NCI-H146 treated with DMSO at 0.1 percent for 48 hours (cell line): Measurements from ENCODE around the gene LHFPL2.
A peak's percentile ranks its signal among the peaks of the same experiment; 100 is the strongest.

ENCODE experiments used
- DNase-seq: peaks from one replicate; lab custom pipeline; 2025; ENCODE audit not compliant: unreplicated experiment; lab: John Stamatoyannopoulos, UW

The LHFPL2 gene

DNA sequence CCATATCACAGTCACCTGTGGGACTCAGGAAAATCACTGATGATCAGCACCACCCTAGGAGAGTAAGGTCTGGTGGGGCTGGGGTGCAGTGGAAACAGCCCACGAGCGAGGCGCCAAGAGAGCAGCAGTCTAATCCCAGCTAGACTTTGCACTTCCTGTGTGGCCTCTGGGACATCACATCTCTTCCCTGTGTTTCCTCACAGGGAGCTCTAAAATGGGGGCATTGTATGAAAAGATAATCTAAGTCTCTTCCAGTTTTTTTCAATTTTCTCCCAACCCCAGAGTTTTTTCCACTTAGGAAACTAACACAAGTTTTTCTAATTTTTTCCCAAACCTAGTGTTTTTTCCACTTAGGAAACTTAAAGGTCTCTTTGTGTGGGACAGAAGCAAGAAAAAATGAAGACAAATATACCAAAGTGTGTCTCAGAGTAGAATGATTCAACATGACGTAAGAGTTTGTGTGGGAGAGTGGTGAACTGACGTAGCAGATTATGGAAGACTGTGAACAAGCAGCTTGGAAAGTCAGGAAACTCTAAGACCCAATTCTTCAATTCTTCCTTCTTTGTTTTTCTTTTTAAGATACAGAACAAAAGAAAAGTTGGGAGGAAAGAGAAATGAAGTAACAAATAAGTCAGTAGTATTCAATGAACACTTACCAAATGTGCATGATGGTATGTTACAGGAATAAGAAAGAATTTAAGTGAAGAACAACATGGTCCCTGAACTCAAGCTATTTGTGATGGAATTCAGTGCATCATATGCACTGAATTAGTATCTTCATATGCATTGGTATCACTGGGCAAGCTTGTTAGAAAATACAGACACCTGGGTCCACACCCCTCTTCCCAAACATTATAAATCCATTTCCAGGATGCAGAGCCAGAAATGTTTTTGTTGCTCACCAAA, 51.3 kb downstream of the LHFPL2 start:
- DNase-seq = no peak

DNA sequence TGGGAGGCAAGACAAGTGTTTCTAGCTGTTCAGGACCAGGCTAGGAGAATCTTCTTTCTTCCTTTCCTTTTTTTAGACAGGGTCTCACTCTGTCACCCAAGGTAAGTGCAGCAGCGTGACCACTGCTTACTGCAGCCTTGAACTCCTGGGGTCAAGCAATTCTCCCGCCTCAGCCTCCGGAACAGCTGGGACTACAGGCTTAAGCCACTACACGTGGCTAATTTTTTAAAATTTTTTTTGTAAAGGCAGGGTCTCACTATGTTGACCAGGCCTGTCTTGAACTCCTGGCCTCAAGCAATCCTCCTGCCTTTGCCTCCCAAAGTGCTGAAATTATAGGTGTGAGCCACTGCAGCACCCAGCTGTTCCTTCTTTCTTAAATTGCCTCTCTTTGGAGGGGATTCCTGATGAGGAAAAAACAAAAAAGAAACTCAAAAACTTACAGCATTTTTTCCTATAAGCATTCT, 53.1 kb downstream of the LHFPL2 start:
- no peak for DNase-seq

DNA sequence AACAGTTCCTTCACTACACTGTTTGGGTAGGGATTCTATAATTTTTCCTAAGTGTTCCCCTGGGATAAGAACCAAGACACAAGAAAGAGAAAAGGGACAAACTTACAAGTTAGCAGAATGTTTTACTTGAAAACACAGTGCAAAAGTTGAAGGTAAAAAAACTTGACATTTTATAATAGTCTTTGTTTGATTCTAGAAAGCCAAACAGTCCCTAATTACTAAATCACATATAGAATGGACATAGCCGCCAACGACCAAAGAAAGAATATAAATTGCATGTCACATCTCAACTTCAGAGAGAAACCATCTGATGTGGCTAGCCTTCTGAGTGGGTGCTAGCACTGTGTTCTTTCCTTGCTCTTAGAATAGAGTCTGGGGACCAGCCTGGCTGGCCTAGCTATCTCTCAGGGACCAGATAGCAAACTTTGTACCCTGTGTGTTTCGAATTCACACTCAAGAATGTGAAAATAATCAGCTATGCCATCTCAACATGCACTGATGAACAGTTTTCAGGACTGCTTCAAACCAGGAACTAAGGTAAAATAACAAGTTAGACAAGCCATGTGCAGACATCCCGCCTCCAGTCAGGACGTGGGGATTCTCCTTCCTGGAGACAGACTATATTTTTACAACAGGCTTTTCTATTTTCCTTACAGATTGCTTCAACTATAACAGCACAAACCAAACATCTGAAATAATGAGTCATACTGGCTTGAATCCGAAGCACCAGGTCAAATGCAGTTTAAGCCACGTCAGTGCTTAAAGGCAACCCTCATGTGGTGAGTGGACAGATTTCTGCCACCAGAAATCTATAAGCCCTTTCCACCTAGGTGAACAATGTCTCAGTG, 53.7 kb downstream of the LHFPL2 start:
- no peak for DNase-seq

DNA sequence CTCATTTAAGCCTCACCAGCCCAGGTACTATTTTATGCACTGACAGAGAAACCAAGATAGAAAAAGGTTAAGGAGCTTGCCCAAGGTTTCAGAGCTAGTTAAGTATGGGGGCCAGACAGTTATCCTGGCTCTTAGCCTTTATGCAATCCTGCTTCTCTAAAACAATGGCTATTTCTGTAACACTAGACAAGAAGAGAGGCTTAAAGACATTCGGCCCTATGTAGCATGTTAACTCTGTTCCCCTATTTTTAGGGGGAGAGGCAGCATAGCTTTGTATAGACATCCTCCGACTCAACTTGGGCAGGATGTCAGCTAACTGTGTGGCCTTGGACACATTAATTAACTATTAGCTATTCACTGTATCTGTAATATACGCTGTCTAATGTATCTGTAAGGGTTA, 54.6 kb downstream of the LHFPL2 start:
- no peak for DNase-seq

DNA sequence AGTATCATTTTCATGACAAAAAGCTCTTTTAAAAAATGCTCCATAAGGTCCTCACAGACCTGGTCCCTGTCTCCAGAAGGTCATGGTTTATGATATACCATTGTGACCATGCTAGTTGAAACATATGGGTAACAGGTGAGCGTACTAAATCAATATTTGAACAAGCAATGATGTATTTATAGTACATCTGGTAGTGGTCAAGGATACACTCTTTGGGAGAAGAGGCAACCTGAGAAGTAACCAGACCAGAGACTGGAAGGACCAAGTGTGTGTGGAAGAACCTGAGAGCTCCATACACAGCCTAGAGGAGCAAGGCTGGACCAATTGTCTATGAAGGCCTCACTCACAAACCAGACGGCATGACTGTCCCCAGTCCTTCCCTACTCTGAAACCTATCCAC, 55.1 kb downstream of the LHFPL2 start:
- peak; percentile 5 for DNase-seq

DNA sequence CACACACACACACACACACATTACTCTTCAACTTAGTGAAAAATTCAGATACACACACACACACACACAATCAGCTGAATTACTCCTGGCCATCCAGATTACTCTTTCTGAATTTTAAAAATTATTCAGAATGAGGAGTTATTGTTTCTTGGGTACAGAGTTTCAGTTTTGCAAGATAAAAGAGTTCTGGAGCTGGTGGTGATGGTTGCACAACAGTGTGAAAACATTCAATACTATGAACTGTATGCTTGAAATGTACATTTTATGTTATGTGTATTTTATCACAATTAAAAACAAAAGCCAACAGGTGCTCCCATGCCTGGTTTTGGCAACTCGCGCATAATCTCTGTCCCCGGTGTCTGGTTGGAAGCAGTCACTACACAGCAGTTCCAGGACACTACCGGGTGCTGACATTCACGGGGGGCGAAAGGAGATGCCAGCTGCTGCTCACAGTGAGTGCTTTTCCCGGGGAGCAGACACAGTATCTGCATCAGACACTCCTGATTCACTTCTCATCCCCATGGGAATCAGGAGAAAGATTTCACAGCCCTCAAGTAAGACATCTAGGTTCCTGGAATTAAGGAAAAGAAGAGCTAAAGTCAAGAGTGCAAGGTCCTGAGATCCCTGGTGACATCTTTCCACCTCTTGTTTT, 55.7 kb downstream of the LHFPL2 start:
- no peak for DNase-seq

DNA sequence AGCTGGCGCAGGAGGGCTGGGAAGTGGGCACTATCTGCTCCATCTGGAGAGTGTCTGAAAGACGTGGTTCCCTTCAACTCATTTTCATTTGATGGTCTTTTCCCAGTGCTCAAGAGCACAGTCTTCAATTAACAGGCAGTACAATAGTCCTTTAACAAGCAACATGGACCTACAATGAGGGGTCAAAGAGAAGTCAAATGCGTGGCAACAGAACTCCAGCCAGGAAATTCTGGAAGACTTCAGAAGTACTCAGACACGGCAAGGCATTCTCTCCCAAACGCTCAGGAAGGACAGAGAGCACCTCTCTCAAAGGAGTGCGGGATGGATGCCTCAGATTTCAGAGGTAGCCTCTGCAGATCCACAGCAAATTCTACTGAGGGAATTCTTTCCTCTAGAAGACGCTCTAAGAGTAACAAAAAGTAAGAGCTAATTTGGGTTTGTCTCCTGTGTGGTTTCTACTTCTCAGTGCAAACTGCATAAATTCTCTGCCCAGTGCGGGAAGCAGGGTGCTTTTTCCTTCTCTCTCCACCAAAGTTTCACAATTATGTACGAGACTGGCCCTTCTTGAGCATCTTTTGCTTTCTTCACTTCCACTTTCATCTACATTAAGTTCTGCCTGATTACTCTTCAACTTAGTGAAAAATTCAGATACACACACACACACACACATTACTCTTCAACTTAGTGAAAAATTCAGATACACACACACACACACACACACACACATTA, 56.4 kb downstream of the LHFPL2 start:
- no peak for DNase-seq

DNA sequence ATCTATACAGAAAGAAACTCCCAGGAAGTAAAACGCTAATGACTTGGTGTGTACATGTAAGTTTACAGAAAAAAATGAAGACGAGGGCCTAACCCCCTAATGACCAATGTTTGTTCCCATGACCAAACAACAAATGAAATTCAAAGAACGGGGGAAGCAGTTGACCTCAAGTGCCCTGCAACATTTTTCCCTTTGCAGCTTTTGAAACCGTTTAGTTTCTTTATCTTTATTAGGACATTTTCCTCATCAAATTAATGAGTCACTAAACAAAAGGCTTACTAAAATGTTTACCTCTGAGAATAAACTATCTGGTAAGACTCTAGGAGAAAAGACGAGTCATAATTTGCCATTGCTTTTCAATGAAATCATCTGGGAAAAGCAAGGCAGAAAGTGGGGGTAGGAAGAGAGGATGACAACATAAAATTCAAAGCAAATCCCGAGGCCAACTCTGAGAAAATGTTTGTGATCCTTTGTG, 57.4 kb downstream of the LHFPL2 start:
- DNase-seq = no peak

DNA sequence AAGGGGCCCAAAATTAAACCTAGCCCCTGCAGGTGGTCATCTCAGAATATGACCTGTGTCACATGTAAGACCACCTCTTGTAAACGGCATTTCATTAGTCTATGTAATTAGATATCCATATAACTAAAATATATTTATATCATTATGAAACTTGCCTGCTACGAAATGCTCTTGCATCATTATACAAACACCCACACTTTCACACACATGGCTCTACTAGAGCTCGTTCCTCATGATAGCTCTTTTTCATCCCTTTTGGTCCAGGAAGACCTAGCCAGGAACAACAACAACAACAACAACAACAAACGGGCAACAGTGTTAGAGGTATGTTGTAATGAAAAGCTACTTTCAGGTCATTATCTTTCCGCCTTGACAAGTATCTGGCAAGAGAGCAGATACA, 58.6 kb downstream of the LHFPL2 start:
- no peak for DNase-seq

DNA sequence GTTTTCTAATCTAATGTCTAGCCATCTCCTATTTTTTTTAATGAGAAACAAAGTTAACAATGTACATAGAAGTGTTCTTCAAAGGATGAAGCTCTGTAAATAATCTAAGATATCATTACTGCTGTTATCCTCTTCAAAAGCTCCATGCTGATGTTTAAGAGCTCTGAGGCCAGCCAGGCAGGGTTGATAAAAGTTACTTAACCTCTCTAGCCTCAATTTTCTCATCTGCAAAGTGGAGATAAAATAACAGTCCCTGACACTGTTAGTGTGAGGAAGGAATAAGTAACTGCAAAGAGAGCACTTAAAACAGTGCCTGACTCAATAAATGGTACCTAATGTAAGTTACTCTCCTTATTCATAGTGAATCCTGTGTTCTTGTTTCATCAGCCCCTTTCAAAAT, 60.1 kb downstream of the LHFPL2 start:
- DNase-seq = no peak

DNA sequence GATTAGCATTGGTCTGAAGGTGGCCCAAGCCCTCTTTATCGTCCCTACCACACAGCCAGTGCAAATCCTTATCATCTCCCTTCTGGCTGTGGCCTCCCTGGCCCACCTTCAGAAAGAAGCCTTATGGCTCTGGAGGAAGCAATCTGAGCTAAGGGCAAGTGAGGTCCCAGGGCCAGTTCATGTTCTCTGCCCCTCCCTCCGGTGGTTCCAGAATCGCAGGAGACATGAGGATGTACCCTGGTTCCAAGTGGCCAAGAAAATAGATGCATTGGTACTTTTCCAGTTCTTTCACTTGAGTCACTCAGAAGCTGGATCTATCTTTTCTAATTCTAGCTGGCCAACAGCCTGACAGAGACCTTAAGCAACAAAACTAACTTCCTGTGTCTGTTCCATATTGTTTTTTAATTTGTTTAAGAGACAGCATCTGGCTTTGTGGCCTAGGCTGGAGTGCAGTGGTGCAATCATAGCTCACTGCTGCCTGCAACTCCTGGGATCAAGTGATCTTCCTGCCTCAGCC, 60.7 kb downstream of the LHFPL2 start:
- DNase-seq = no peak

DNA sequence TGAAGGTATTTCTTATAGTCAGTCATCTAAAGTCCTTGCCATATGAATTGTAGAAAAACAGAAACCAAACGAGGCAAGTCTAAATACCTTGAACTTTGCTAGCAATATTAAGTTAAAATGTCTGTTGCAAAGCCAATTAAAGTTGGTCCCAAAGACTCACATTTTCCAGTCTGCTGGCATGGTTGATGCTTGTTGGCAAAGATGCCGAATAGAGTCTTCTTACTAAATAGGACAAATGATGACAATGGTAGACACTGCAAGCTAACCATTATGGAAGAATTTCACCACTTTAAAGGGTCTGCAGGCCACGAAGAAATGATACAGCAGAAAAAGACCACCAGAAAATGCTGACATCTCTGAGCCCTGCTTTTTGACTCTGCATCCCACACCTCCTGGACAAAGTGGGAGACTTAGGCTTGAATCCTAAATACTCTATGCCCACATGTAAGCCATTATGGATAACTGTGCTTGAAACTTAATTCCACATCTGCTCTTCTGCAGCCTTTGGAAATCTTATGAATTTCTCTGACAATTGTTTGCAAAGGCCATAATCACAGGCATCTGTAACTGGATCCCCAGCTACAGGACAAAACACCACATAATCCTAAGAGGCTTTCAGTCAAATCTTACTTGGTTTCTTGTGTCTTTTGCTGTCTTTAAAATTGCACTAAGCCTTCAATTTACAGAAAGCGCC, 61.3 kb downstream of the LHFPL2 start:
- no peak for DNase-seq

DNA sequence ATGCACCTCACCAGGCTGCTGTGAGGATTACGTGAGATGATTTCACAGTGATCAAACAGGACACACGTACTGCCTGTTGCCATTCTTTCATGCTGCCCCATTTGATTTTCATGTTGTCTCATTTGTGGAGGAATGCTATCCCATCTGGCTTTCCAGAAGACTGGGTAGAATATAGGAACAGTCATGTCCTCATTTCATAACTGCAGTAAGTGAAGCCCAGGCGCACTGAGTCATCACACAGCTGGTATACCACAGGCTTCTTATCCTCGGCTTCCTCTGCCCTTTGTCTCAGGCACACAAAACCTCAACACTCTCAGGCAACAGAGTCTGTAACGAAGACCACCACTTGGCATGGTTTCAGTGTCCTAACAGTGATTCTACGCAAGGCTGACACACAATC, 62.3 kb downstream of the LHFPL2 start:
- DNase-seq = no peak

DNA sequence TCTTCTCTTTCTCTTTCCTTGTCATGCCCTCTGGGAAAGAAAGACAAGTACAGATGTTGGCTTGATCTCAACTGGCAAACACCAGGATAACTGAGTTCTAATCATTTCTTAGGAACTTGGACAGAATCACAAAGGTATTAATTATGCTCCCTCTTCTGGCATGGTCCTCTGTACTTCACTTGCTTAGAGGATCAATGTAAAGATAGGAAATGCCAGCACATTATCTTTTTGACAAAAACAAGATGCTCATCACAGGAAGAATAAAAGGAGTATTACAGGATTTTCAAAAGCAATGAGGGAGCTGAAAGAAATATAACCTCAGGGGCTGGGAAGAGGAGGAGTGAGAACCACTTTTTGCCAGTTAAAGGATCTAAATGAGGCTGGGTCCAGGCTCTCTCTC, 70.6 kb downstream of the LHFPL2 start:
- DNase-seq = no peak

DNA sequence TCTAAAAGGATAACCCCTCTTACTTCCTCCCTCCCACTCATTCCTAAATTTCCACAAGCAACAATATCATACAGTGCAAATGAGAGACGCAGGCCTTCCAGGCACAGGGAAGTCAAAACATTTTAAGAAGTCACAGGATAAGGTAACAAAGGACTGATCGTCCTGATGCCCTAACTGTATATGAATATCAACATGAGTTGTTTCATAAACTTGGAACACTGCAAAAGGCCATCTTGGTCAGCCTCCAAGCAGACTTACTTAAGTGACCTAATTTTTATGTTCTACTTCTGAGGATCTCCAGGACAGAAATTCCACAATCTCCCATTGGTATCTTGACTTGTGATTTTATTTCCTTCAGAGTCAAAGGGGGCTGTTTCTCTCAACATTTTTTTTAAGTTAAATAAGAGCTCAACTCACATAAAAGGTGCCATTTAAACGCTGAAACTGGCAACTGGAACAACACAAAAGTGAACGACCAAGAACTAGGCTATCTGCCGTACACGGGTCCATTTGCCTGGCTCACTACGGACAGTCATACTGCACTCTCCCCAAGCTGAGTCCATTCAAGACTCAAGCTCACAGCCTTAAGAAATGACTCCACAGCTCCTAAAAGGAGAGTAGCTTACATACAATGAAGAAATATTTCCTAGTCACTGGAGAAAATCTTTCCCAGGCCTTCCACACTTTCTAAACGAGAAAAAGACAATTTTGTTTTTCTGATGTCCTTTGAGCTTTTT, 71.3 kb downstream of the LHFPL2 start:
- no peak for DNase-seq

DNA sequence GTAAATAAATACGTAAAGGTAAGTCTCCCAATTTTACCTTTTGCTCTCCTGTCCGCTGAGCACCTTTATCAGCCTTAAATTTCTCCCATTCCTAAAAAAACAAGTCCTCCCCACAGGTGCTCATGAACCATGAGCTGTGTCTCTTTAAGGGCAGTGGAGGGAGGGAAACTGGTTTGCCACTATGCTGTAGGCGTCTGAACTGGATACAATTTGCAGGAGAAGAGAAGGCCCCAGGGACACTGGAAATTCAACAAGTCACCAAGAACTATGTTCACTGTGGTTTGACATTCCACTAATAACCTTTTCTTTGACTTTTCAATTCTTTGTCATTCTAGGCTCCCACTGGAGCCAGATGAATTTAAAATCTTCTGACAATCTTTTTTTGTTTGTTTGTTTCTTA, 72.2 kb downstream of the LHFPL2 start:
- no peak for DNase-seq

DNA sequence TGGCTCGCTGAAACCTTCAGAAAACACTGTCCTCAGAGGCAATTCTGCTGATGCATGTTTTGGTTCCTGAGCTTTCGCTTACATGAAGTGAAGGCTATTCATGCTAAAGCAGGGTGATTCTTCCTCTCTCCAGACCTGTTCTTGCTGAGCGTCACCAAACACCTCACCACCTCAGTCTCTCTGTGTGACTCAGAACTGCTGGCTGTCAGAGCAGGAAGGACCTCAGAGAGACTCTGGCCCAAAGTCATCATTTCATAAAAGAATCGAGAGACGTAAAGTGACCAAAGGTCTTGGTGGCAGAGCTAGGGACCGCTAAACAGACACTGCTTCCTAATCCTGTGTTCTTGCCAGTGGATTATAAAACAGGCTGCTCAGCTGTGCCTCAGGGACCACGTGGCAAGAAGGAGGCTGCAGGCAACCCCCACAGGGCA, 73.8 kb downstream of the LHFPL2 start:
- DNase-seq = no peak

DNA sequence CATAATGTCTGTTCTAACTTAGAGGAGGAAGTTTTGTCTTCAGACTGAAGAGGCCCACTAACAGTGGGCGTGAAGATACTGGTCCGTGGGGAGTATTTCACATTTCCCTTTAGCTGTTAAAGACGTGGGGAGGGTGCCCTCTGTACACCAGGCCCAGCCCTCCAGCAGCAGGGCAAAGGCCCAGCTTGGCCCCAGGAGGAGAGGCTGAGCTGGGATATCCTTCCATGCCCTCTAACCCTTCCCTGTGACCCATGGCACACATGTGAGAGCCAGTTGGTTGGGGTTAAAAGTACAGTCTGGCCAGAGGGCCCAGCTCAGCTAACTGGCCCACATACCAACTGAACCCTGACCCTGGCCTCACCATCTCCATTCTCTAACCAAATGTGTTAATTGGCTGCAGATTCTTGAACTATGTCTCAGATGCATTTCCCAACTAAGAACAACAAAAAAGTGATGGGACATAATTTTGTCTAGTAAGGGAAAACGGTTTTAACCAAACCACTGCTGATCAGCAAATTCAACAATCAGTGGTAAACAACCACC, 74.4 kb downstream of the LHFPL2 start:
- DNase-seq = no peak

DNA sequence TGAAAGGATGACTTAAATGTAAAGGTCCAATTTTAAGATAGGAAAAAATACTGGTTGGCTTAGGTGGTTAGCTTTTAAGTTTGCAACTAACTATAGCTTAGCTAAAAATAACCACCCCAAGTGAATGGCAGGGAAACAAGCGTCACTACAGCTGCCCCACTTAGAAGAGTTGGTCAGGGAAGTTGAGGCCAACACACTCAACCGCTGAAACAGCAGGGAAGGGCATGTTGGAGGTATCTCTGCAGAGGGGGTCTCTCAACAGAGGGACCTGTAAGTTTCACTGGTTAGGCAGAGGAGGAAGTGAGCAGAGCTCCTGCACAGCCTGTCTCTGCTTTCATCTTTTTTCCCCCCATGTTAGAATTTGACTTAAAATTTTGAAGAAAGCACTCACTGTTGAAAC, 75.3 kb downstream of the LHFPL2 start:
- no peak for DNase-seq
